Tibial nerve (tissue), 3 donors: ENCODE measurements around the gene RNF157.

Experiments
- POLR2A ChIP-seq, 2 donors: fragments of 450-650 bp; IDR thresholded peaks; one replicate each; pipeline ENCODE4 v1.6.1; 2017; ENCODE audit warnings: antibody characterized with exemption in 2 of 2, mild to moderate bottlenecking in 2 of 2, moderate library complexity in 2 of 2
- TF ChIP-seq, protein P1 (sequence below), 5 experiments: fragments of 200-600 bp in 3 of 5; fragments of 450-650 bp in 2 of 5; sonication (generic) in 3 of 5; IDR thresholded peaks; one replicate each; pipeline ENCODE4 v1.5.1; 2016 to 2019; ENCODE audit warnings: antibody characterized with exemption in 5 of 5, mild to moderate bottlenecking in 3 of 5, moderate library complexity in 2 of 5

DNA sequence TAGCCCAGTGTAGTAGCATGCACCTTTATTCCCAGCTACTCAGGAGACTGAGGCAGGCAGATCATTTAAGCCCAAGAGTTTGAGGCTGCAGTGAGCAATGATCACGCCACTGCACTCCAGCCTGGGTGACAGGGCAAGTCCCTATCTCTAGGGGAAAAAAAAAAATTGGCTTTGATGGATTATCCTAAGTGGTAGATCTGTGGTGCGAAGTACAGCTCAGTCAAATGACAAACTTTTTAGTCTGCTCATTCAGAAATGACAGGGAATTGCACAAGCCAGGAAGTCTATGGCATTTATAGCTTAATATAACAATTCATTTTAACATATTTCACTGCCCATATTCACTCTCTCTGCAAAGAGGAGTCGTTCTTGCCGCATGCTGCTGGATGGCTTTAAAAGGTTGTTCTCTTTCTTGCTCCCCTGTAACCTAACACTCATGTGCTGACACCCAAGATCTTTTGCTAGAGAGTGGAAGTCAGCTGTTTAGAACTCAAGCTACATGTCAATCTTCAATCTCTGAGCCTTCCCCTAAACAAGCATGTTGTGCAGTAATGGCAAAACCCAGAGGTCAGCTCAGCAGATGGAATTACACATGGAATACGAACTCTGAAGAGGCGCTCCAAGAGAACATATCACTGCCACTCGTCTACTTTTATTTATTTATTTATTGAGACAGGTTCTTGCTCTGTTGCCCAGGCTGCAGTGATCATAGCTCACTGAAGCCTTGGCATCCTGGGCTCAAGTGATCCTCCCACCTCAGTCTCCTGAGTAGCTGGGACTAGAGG, 32.8 kb downstream of the RNF157 start:
- TF ChIP-seq POLR2A (IDR thresholded peaks at IDR 0.05), result no peak
- TF ChIP-seq, protein P1, sequence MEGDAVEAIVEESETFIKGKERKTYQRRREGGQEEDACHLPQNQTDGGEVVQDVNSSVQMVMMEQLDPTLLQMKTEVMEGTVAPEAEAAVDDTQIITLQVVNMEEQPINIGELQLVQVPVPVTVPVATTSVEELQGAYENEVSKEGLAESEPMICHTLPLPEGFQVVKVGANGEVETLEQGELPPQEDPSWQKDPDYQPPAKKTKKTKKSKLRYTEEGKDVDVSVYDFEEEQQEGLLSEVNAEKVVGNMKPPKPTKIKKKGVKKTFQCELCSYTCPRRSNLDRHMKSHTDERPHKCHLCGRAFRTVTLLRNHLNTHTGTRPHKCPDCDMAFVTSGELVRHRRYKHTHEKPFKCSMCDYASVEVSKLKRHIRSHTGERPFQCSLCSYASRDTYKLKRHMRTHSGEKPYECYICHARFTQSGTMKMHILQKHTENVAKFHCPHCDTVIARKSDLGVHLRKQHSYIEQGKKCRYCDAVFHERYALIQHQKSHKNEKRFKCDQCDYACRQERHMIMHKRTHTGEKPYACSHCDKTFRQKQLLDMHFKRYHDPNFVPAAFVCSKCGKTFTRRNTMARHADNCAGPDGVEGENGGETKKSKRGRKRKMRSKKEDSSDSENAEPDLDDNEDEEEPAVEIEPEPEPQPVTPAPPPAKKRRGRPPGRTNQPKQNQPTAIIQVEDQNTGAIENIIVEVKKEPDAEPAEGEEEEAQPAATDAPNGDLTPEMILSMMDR (IDR thresholded peaks at IDR 0.05), result no peak
